A673 (cell line): ENCODE results near the gene TBL3. TPM values are rescaled to one million over a fixed set of nuclear protein-coding genes. Genes with fewer than 3 reads are reported as not detected.

Experiments used
- BruUV-seq: library from RNA; stranded (reverse); fragments of 400-500 nt; replicated peaks from 2 replicates; lab custom pipeline; 2021; lab: Mats Ljungman, UMichigan
- CTCF ChIA-PET: fragments of 300-600 bp; sonication (Branson Sonifier 250); formaldehyde crosslinking; loops from one replicate; lab custom pipeline; 2022; ENCODE audit warnings: antibody characterized with exemption; lab: Charles Lee
- POLR2A ChIA-PET: fragments of 300-600 bp; sonication (Branson Sonifier 250); formaldehyde crosslinking; loops from one replicate; lab custom pipeline; 2022; ENCODE audit warnings: antibody characterized with exemption; ENCODE audit not compliant: low non-redundant PET; lab: Charles Lee
- DNase-seq: peaks from one replicate; pipeline ENCODE4 v3.0.0-alpha.2; 2015; ENCODE audit warnings: low spot score
- H3K27ac ChIP-seq: fragments of 200-600 bp; sonication (generic); 2 replicates; pipeline ENCODE4 v1.5.1; 2016; ENCODE audit warnings: mixed run types, low read depth, mild to moderate bottlenecking, mixed read lengths, antibody characterized with exemption, low read length; ENCODE audit not compliant: poor library complexity, severe bottlenecking
- H3K27me3 ChIP-seq: fragments of 200-600 bp; sonication (generic); replicated peaks from 2 replicates; pipeline ENCODE4 v1.6.1; 2017; ENCODE audit warnings: mixed run types, low read depth, mild to moderate bottlenecking, mixed read lengths, antibody characterized with exemption, low read length; ENCODE audit not compliant: insufficient read depth, poor library complexity
- H3K36me3 ChIP-seq: fragments of 200-600 bp; sonication (generic); 2 replicates; pipeline ENCODE4 v1.6.1; 2016; ENCODE audit warnings: mixed run types, mild to moderate bottlenecking, mixed read lengths, antibody characterized with exemption, low read length; ENCODE audit not compliant: insufficient read depth, poor library complexity, severe bottlenecking
- H3K4me1 ChIP-seq: fragments of 200-600 bp; sonication (generic); 2 replicates; pipeline ENCODE4 v1.6.1; 2017; ENCODE audit warnings: mixed run types, mild to moderate bottlenecking, mixed read lengths, antibody characterized with exemption, low read length; ENCODE audit not compliant: insufficient read depth, poor library complexity, severe bottlenecking
- H3K4me3 ChIP-seq: fragments of 200-600 bp; sonication (generic); 2 replicates; pipeline ENCODE4 v1.5.1; 2016; ENCODE audit warnings: low read depth, mixed run types, mild to moderate bottlenecking, mixed read lengths, low read length; ENCODE audit not compliant: poor library complexity, severe bottlenecking
- H3K9me3 ChIP-seq: fragments of 200-600 bp; sonication (generic); 2 replicates; pipeline ENCODE4 v1.6.1; 2016; ENCODE audit warnings: mixed run types, low read depth, mild to moderate bottlenecking, mixed read lengths, antibody characterized with exemption, low read length; ENCODE audit not compliant: poor library complexity, severe bottlenecking
- EZH2 ChIP-seq: fragments of 200-600 bp; sonication (generic); IDR thresholded peaks from 2 replicates; pipeline ENCODE4 v1.6.1; 2017; ENCODE audit warnings: borderline replicate concordance, low read depth, mild to moderate bottlenecking, mixed read lengths, antibody characterized with exemption, low read length; ENCODE audit not compliant: poor library complexity, severe bottlenecking
- intact Hi-C: fragments of 100-400 bp; cut with micrococcal nuclease; formaldehyde crosslinking; loops from one replicate; pipeline ENCODE4 v1.10.0; 2022; ENCODE audit not compliant: unreplicated experiment
- total RNA-seq: library from RNA; stranded (reverse); gene quantifications from 2 replicates; pipeline ENCODE4 v1.2.3, GENCODE V29; 2021
- TF ChIP-seq, protein P1 (sequence below): fragments of 300-800, 200-600 bp; sonication (generic); conservative IDR thresholded peaks from 2 replicates; pipeline ENCODE4 v1.5.1; 2017; ENCODE audit warnings: low read depth, mild to moderate bottlenecking, antibody characterized with exemption, low read length, moderate library complexity, mixed read lengths

TBL3 gene
- total RNA-seq, 1 experiment from 2014 or later: 58.4 TPM

DNA sequence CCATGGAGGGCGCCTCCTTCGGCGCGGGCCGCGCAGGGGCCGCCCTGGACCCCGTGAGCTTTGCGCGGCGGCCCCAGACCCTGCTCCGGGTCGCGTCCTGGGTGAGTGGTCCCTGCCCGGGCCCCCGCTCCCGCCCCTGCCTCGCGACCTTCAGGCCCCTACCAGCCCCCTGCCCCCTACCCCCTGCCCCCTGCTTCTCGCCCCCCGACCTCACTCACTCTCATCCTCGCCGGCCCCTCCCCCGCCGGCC lies 18.2 kb downstream of the TBL3 start:
- no peaks in the 10 kb centered on the region for H3K9me3 ChIP-seq
- no TSS peak for BruUV-seq
- H3K4me3 ChIP-seq: peak overlapping the region; percentile 44
- ChIA-PET POLR2A (no interaction called here), CTCF (no interaction called here)
- no peak for TF ChIP-seq EZH2
- TF ChIP-seq, protein P1, sequence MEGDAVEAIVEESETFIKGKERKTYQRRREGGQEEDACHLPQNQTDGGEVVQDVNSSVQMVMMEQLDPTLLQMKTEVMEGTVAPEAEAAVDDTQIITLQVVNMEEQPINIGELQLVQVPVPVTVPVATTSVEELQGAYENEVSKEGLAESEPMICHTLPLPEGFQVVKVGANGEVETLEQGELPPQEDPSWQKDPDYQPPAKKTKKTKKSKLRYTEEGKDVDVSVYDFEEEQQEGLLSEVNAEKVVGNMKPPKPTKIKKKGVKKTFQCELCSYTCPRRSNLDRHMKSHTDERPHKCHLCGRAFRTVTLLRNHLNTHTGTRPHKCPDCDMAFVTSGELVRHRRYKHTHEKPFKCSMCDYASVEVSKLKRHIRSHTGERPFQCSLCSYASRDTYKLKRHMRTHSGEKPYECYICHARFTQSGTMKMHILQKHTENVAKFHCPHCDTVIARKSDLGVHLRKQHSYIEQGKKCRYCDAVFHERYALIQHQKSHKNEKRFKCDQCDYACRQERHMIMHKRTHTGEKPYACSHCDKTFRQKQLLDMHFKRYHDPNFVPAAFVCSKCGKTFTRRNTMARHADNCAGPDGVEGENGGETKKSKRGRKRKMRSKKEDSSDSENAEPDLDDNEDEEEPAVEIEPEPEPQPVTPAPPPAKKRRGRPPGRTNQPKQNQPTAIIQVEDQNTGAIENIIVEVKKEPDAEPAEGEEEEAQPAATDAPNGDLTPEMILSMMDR: no peak
- DNase-seq: no peak
- peaks cover 7% of the 10 kb centered on the region for H3K36me3 ChIP-seq
- peaks cover 17% of the 10 kb centered on the region for H3K27me3 ChIP-seq
- no peak overlapping the region for H3K27ac ChIP-seq
- peaks cover 6% of the 10 kb centered on the region for H3K4me1 ChIP-seq
- intact Hi-C loops: no loop called here

DNA sequence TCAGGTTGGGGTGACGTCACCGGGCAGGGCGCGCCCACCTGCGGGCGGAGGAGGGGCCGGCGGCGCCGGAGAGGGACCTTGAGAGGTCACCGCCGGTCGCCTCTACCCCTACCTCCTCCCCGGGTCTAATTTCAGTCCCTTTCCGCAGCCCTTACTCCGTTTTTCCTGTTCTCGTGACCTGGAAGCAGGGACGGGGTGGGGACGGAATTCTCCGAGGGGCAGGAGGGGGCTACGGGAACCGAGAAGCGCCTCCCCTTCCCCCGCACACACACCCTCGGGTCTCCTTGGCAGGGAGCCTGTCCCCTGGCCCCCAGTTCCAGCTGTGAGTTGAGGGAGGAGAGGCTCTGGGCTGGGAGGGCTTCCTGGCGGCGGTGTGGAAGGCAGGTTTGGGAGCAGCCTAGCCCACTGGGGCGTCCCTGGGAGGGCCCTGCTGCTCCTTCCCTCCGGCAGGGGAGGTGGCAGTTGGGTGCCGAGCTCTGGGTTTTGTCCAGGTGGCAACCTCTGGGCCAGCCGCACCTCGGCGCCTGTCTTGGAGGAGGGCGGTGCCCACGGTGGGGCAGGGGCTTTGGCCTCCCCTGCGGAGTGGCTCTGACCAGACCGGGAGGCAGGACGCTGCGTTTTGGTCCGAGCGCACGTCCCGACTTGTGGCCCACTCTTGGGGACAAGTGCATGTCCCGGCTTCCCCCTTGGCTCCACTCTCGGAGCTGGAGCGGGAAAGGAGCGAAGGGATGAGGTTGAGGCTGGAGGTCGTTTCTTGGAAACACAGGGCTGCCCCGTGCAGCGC lies 18.7 kb downstream of the TBL3 start:
- Histone ChIP-seq H3K4me1 (peaks cover 6% of the 10 kb centered on the region), H3K27me3 (peaks cover 17% of the 10 kb centered on the region), H3K9me3 (no peaks in the 10 kb centered on the region), H3K4me3 (peak overlapping the region; percentile 44), H3K27ac (no peak overlapping the region), H3K36me3 (peaks cover 7% of the 10 kb centered on the region)
- CTCF ChIA-PET: interaction anchor here (0.6 kb wide), 1 partner anchor 9 kb away, joined by 3 read pairs; the partner anchor contains the start of gene NOXO1
- TF ChIP-seq EZH2: no peak
- TF ChIP-seq, protein P1: no peak
- POLR2A ChIA-PET: no interaction called here
- DNase-seq: no peak
- intact Hi-C loops: no loop called here
- BruUV-seq: no TSS peak

DNA sequence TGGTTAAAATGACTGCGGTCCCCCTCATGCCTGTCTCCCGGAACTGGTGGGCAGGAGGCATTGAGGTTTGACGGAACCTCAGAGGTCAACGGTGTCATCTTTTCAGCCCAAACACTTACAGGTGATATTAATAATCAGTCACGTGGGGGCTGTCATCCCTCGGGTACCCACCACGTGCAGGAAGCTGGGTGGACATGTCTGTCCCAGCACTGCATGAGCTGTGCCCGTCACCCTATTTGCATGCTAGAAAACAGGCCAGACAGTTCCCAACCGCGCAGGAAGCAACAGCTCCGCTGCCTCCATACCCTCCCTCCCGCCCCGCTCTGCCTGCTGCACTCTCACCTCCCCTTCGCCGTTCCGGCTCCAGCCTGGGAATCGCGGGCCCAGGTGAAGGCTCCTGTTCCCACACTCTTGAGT lies 19.3 kb downstream of the TBL3 start:
- peak overlapping the region; percentile 44 for H3K4me3 ChIP-seq
- peaks cover 17% of the 10 kb centered on the region for H3K27me3 ChIP-seq
- intact Hi-C loops: no loop called here
- TF ChIP-seq, protein P1: no peak
- no peak for TF ChIP-seq EZH2
- no peak overlapping the region for H3K27ac ChIP-seq
- ChIA-PET POLR2A (no interaction called here), CTCF (interaction anchor here (0.6 kb wide), 1 partner anchor 10 kb away, joined by 3 read pairs; the partner anchor contains the start of gene NOXO1)
- peaks cover 3% of the 10 kb centered on the region for H3K36me3 ChIP-seq
- DNase-seq: no peak
- peaks cover 6% of the 10 kb centered on the region for H3K4me1 ChIP-seq
- no peaks in the 10 kb centered on the region for H3K9me3 ChIP-seq
- BruUV-seq: no TSS peak
